H9 (cell line): Measurements from ENCODE around the gene CES5A. TPM values are rescaled to one million over a fixed set of nuclear protein-coding genes. Genes with fewer than 3 reads are reported as not detected.

Source experiments
- DNase-seq: peaks from one replicate; pipeline ENCODE4 v3.0.0-alpha.2; 2017
- H2AFZ ChIP-seq: one replicate; pipeline ENCODE4 v1.6.1; 2013; ENCODE audit warnings: mild to moderate bottlenecking, low read length, control low read depth, moderate library complexity
- H2AK5ac ChIP-seq: 2 replicates; pipeline ENCODE4 v1.6.1; 2013; ENCODE audit warnings: low read length, control low read depth, mixed read lengths; ENCODE audit not compliant: insufficient read length
- H2BK120ac ChIP-seq: one replicate; pipeline ENCODE4 v1.6.1; 2013; ENCODE audit warnings: low read depth, mild to moderate bottlenecking, low read length, control low read depth, inconsistent platforms; ENCODE audit not compliant: poor library complexity, severe bottlenecking
- H2BK12ac ChIP-seq: 2 replicates; pipeline ENCODE4 v1.6.1; 2013; ENCODE audit warnings: low read length, control low read depth, mixed read lengths, low read depth; ENCODE audit not compliant: insufficient read length
- H2BK15ac ChIP-seq: 2 replicates; pipeline ENCODE4 v1.6.1; 2013; ENCODE audit warnings: low read depth, low read length, control low read depth
- H2BK20ac ChIP-seq: one replicate; pipeline ENCODE4 v1.6.1; 2013; ENCODE audit warnings: low read depth, mild to moderate bottlenecking, low read length, control low read depth, inconsistent platforms; ENCODE audit not compliant: poor library complexity, severe bottlenecking
- H2BK5ac ChIP-seq: 2 replicates; pipeline ENCODE4 v1.6.1; 2013; ENCODE audit warnings: low read length, control low read depth, mixed read lengths; ENCODE audit not compliant: insufficient read length
- H3K14ac ChIP-seq: 2 replicates; pipeline ENCODE4 v1.6.1; 2013; ENCODE audit warnings: low read length, control low read depth; ENCODE audit not compliant: insufficient read depth
- H3K18ac ChIP-seq: 2 replicates; pipeline ENCODE4 v1.6.1; 2013; ENCODE audit warnings: low read depth, mild to moderate bottlenecking, mixed read lengths, low read length, control low read depth; ENCODE audit not compliant: insufficient read length
- H3K23ac ChIP-seq: 2 replicates; pipeline ENCODE4 v1.6.1; 2013; ENCODE audit warnings: low read length, control low read depth, mixed read lengths, low read depth; ENCODE audit not compliant: insufficient read length
- H3K23me2 ChIP-seq: 2 replicates; pipeline ENCODE4 v1.6.1; 2013; ENCODE audit warnings: low read depth, mild to moderate bottlenecking, mixed read lengths, low read length, control low read depth; ENCODE audit not compliant: insufficient read length, poor library complexity, severe bottlenecking
- H3K27ac ChIP-seq: 2 replicates; pipeline ENCODE4 v1.5.1; 2013; ENCODE audit warnings: low read length, control low read depth, mixed read lengths, low read depth; ENCODE audit not compliant: insufficient read length
- H3K27me3 ChIP-seq: 2 replicates; pipeline ENCODE4 v1.6.1; 2013; ENCODE audit warnings: low read length, control low read depth, inconsistent platforms; ENCODE audit not compliant: insufficient read depth
- H3K4ac ChIP-seq: 2 replicates; pipeline ENCODE4 v1.6.1; 2013; ENCODE audit warnings: low read depth, mild to moderate bottlenecking, control low read depth, inconsistent platforms, low read length, moderate library complexity
- H3K4me1 ChIP-seq: 2 replicates; pipeline ENCODE4 v1.6.1; 2013; ENCODE audit warnings: low read length, control low read depth, inconsistent platforms; ENCODE audit not compliant: insufficient read depth
- H3K4me2 ChIP-seq: 2 replicates; pipeline ENCODE4 v1.6.1; 2013; ENCODE audit warnings: low read length, control low read depth, mixed read lengths; ENCODE audit not compliant: insufficient read length, insufficient read depth
- H3K56ac ChIP-seq: 2 replicates; pipeline ENCODE4 v1.6.1; 2013; ENCODE audit warnings: low read depth, mild to moderate bottlenecking, mixed read lengths, low read length, control low read depth; ENCODE audit not compliant: insufficient read length
- H3K79me1 ChIP-seq: 2 replicates; pipeline ENCODE4 v1.6.1; 2013; ENCODE audit warnings: low read depth, mild to moderate bottlenecking, moderate library complexity, low read length, control low read depth, inconsistent platforms; ENCODE audit not compliant: insufficient read depth, poor library complexity, severe bottlenecking
- H3K79me2 ChIP-seq: 2 replicates; pipeline ENCODE4 v1.6.1; 2013; ENCODE audit warnings: low read length, control low read depth, inconsistent platforms; ENCODE audit not compliant: insufficient read depth
- H3K9ac ChIP-seq: 2 replicates; pipeline ENCODE4 v1.6.1; 2013; ENCODE audit warnings: low read length, control low read depth, mixed read lengths; ENCODE audit not compliant: insufficient read length; ENCODE audit errors: extremely low read depth
- H3K9me3 ChIP-seq: one replicate; pipeline ENCODE4 v1.6.1; 2013; ENCODE audit warnings: low read depth, low read length, inconsistent platforms; ENCODE audit not compliant: control insufficient read depth
- H3T11ph ChIP-seq: one replicate; pipeline ENCODE4 v1.6.1; 2013; ENCODE audit warnings: mild to moderate bottlenecking, low read length, control low read depth, inconsistent platforms
- H4K20me1 ChIP-seq: one replicate; pipeline ENCODE4 v1.6.1; 2013; ENCODE audit not compliant: control insufficient read depth, insufficient read length, insufficient read depth
- H4K5ac ChIP-seq: 2 replicates; pipeline ENCODE4 v1.6.1; 2013; ENCODE audit warnings: low read depth, mild to moderate bottlenecking, mixed read lengths, low read length, control low read depth; ENCODE audit not compliant: insufficient read length
- H4K8ac ChIP-seq: replicated peaks from 2 replicates; pipeline ENCODE4 v1.6.1; 2013; ENCODE audit warnings: low read length, control low read depth, mixed read lengths, low read depth; ENCODE audit not compliant: insufficient read length
- H4K91ac ChIP-seq: 2 replicates; pipeline ENCODE4 v1.6.1; 2013; ENCODE audit warnings: low read depth, mild to moderate bottlenecking, moderate library complexity, mixed read lengths, low read length, control low read depth; ENCODE audit not compliant: insufficient read length
- H3K27ac Mint-ChIP-seq, 3 experiments: 2 replicates in 2 of 3; 3 replicates in 1 of 3; pipeline ENCODE4 v1.8.0; 2020 to 2021; ENCODE audit warnings: mixed read lengths in 3 of 3, mild to moderate bottlenecking in 1 of 3, moderate library complexity in 1 of 3
- H3K27me3 Mint-ChIP-seq: 2 replicates; pipeline ENCODE4 v1.8.0; 2021; ENCODE audit warnings: low read depth, mild to moderate bottlenecking, moderate library complexity, mixed read lengths
- H3K36me3 Mint-ChIP-seq, 3 experiments: 2 replicates in 2 of 3; 3 replicates in 1 of 3; pipeline ENCODE4 v1.8.0; 2020 to 2021; ENCODE audit warnings: low read depth in 3 of 3, mixed read lengths in 3 of 3; ENCODE audit not compliant: insufficient read depth in 1 of 3
- H3K4me1 Mint-ChIP-seq, 2 experiments: 2 replicates each; pipeline ENCODE4 v1.8.0; 2020; ENCODE audit warnings: mixed read lengths in 2 of 2
- H3K4me3 Mint-ChIP-seq, 2 experiments: 2 replicates in 1 of 2; 3 replicates in 1 of 2; pipeline ENCODE4 v1.8.0; 2020 to 2021; ENCODE audit warnings: mild to moderate bottlenecking in 2 of 2, mixed read lengths in 2 of 2, moderate library complexity in 1 of 2
- H3K9me3 Mint-ChIP-seq, 2 experiments: 2 replicates in 1 of 2; 3 replicates in 1 of 2; pipeline ENCODE4 v1.8.0; 2020; ENCODE audit warnings: mild to moderate bottlenecking in 2 of 2, mixed read lengths in 2 of 2, moderate library complexity in 1 of 2
- CTCF ChIP-seq: fragments of 200-600 bp; sonication (generic); conservative IDR thresholded peaks from 3 replicates; pipeline ENCODE4 v1.8.0; 2021; ENCODE audit warnings: antibody characterized with exemption, mild to moderate bottlenecking
- whole genome bisulfite sequencing: extraction: QIAGEN DNeasy Blood & Tissue Kit; methylation state at CpG from one replicate; pipeline ENCODE4 v1.1.7; 2013; ENCODE audit warnings: missing lambda C conversion rate, low lambda C conversion rate, mixed read lengths; ENCODE audit not compliant: insufficient read length; ENCODE audit errors: extremely low coverage; 5-methylcytosine and 5-hydroxymethylcytosine counted together
- total RNA-seq: library from RNA; stranded (reverse); gene quantifications from 2 replicates; pipeline ENCODE4 v1.2.1, GENCODE V29; 2021

Gene CES5A
- total RNA-seq, 1 experiment from 2014 or later: not detected

GRCh38 chr16:55907661-55908060, 32.5 kb upstream of the CES5A start:
- Histone ChIP-seq H3K23me2 (no peaks in the 10 kb centered on the region), H2AK5ac (no peak overlapping the region), H2AFZ (no peak overlapping the region), H3T11ph (no peak overlapping the region), H3K4me2 (no peak overlapping the region), H3K14ac (no peak overlapping the region), H4K8ac (no peak overlapping the region), H3K79me1 (no peaks in the 10 kb centered on the region), H2BK120ac (no peak overlapping the region), H4K5ac (no peak overlapping the region), H4K91ac (no peak overlapping the region), H4K20me1 (no peaks in the 10 kb centered on the region), H2BK5ac (no peak overlapping the region), H3K18ac (no peak overlapping the region), H3K23ac (no peak overlapping the region), H2BK20ac (no peak overlapping the region), H3K27me3 (no peaks in the 10 kb centered on the region), H3K9ac (no peak overlapping the region), H2BK12ac (no peak overlapping the region), H2BK15ac (no peak overlapping the region), H3K27ac (no peak overlapping the region), H3K79me2 (no peaks in the 10 kb centered on the region), H3K56ac (no peak overlapping the region), H3K4ac (no peak overlapping the region), H3K4me1 (no peaks in the 10 kb centered on the region), H3K9me3 (no peaks in the 10 kb centered on the region)
- no CpG with 5 or more reads among the region's 3 CpGs for WGBS
- H3K27ac Mint-ChIP-seq: no peak overlapping the region
- H3K36me3 Mint-ChIP-seq: no peaks in the 10 kb centered on the region; a peak in 1 of 7 replicates
- H3K9me3 Mint-ChIP-seq: peaks cover 5 to 10% of the 10 kb centered on the region in 2 experiments; a peak in 4 of 5 replicates
- no peak for DNase-seq
- H3K27me3 Mint-ChIP-seq: peaks cover 22% of the 10 kb centered on the region
- peaks cover 3 to 8% of the 10 kb centered on the region in 2 experiments; a peak in 2 of 4 replicates for H3K4me1 Mint-ChIP-seq
- no peak overlapping the region for H3K4me3 Mint-ChIP-seq
- no peak for TF ChIP-seq CTCF
